GM23338 (cell line): ENCODE measurements around the gene SLC39A11. TPM values are rescaled to one million over a fixed set of nuclear protein-coding genes. Genes with fewer than 3 reads are reported as not detected.

Experiments used
- ATAC-seq: fragments of 200-7000 bp; cut with Tn5 transposase; 3 replicates; pipeline ENCODE4 v1.9.1; 2020
- DNase-seq: peaks from one replicate; pipeline ENCODE4 v3.0.0-alpha.2; 2015; ENCODE audit warnings: low spot score
- H2AFZ ChIP-seq: fragments of 200-600 bp; sonication (generic); 2 replicates; pipeline ENCODE4 v1.8.0; 2016; ENCODE audit warnings: antibody characterized with exemption, mild to moderate bottlenecking, moderate library complexity
- H3F3A ChIP-seq: fragments of 200-600 bp; sonication (generic); replicated peaks from 2 replicates; pipeline ENCODE4 v1.8.0; 2017; ENCODE audit warnings: antibody characterized with exemption, mixed run types, low read depth
- H3K27ac ChIP-seq: fragments of 200-600 bp; sonication (generic); 2 replicates; pipeline ENCODE4 v1.6.1; 2016; ENCODE audit warnings: low read depth
- H3K27me3 ChIP-seq: fragments of 200-600 bp; sonication (generic); 2 replicates; pipeline ENCODE4 v1.8.0; 2016; ENCODE audit warnings: mild to moderate bottlenecking, mixed run types, moderate library complexity; ENCODE audit not compliant: insufficient read depth
- H3K36me3 ChIP-seq: fragments of 200-600 bp; sonication (generic); 2 replicates; pipeline ENCODE4 v1.8.0; 2016; ENCODE audit warnings: mild to moderate bottlenecking; ENCODE audit not compliant: insufficient read depth
- H3K4me1 ChIP-seq: fragments of 200-600 bp; sonication (generic); 2 replicates; pipeline ENCODE4 v1.8.0; 2016; ENCODE audit warnings: mild to moderate bottlenecking, moderate library complexity; ENCODE audit not compliant: insufficient read depth
- H3K4me2 ChIP-seq: fragments of 200-600 bp; sonication (generic); 2 replicates; pipeline ENCODE4 v1.7.1; 2017; ENCODE audit warnings: mixed run types
- H3K4me3 ChIP-seq: fragments of 200-600 bp; sonication (generic); 2 replicates; pipeline ENCODE4 v1.6.1; 2016; ENCODE audit warnings: mixed run types
- H3K79me2 ChIP-seq: fragments of 200-600 bp; sonication (generic); replicated peaks from 2 replicates; pipeline ENCODE4 v1.8.0; 2017; ENCODE audit warnings: mild to moderate bottlenecking; ENCODE audit not compliant: insufficient read depth
- H3K9me2 ChIP-seq: fragments of 200-600 bp; sonication (generic); 2 replicates; pipeline ENCODE4 v1.8.0; 2017; ENCODE audit not compliant: insufficient read depth
- H4K20me1 ChIP-seq: fragments of 200-600 bp; sonication (generic); replicated peaks from 2 replicates; pipeline ENCODE4 v1.8.0; 2017; ENCODE audit warnings: mild to moderate bottlenecking; ENCODE audit not compliant: insufficient read depth
- H3K27ac Mint-ChIP-seq: 2 replicates; pipeline ENCODE4 v1.8.0; 2020; ENCODE audit warnings: inconsistent platforms, mild to moderate bottlenecking, moderate library complexity, mixed read lengths
- H3K27me3 Mint-ChIP-seq: 3 replicates; pipeline ENCODE4 v1.8.0; 2022; ENCODE audit warnings: low read depth, mild to moderate bottlenecking, moderate library complexity, mixed read lengths, inconsistent platforms; ENCODE audit not compliant: insufficient read depth, poor library complexity
- H3K36me3 Mint-ChIP-seq: 3 replicates; pipeline ENCODE4 v1.8.0; 2021; ENCODE audit warnings: low read depth, mild to moderate bottlenecking, inconsistent platforms, moderate library complexity, mixed read lengths
- H3K4me1 Mint-ChIP-seq: 3 replicates; pipeline ENCODE4 v1.8.0; 2020; ENCODE audit warnings: mild to moderate bottlenecking, inconsistent platforms, mixed read lengths
- H3K4me3 Mint-ChIP-seq: 3 replicates; pipeline ENCODE4 v1.8.0; 2021; ENCODE audit warnings: moderate library complexity, mild to moderate bottlenecking, inconsistent platforms, mixed read lengths
- H3K9me3 Mint-ChIP-seq: 3 replicates; pipeline ENCODE4 v1.8.0; 2020; ENCODE audit warnings: moderate library complexity, mild to moderate bottlenecking, inconsistent platforms, mixed read lengths
- ETS1 ChIP-seq: IDR thresholded peaks from 2 replicates; pipeline ENCODE4 v1.6.1; 2016; ENCODE audit warnings: antibody characterized with exemption
- EZH2 ChIP-seq: fragments of 200-600 bp; sonication (generic); IDR thresholded peaks from one replicate; pipeline ENCODE4 v1.8.0; 2017; ENCODE audit warnings: antibody characterized with exemption, mild to moderate bottlenecking, low read depth; ENCODE audit not compliant: unreplicated experiment
- EZH2phosphoT487 ChIP-seq: fragments of 200-600 bp; sonication (generic); IDR thresholded peaks from one replicate; pipeline ENCODE4 v1.8.1; 2018; ENCODE audit warnings: antibody characterized with exemption; ENCODE audit not compliant: unreplicated experiment
- JUNB ChIP-seq: IDR thresholded peaks from one replicate; pipeline ENCODE4 v1.6.1; 2016; ENCODE audit warnings: antibody characterized with exemption; ENCODE audit not compliant: unreplicated experiment
- NANOG ChIP-seq: IDR thresholded peaks from 2 replicates; pipeline ENCODE4 v1.6.1; 2016; ENCODE audit warnings: antibody characterized with exemption, borderline replicate concordance
- POLR2AphosphoS5 ChIP-seq: IDR thresholded peaks from 2 replicates; pipeline ENCODE4 v1.6.1; 2016; ENCODE audit warnings: antibody characterized with exemption, low read depth
- STAT1 ChIP-seq: IDR thresholded peaks from one replicate; pipeline ENCODE4 v1.6.1; 2016; ENCODE audit warnings: antibody characterized with exemption; ENCODE audit not compliant: unreplicated experiment
- ZNF114 ChIP-seq: fragments of 250-450 bp; sonication (Bioruptor Pico); IDR thresholded peaks from 2 replicates; pipeline ENCODE4 v1.5.0; 2020; ENCODE audit warnings: mild to moderate bottlenecking, moderate library complexity
- ZNF331 ChIP-seq: fragments of 250-450 bp; sonication (Bioruptor Pico); IDR thresholded peaks from 2 replicates; pipeline ENCODE4 v1.5.0; 2020; ENCODE audit warnings: low read depth, mild to moderate bottlenecking, moderate library complexity
- polyA plus RNA-seq: library from polyadenylated mRNA; unstranded; fragments of >200 nt; fragmentation: Nextera tagmentation; extraction: Ambion mirVana; gene quantifications from 2 replicates; pipeline ENCODE4 v1.2.1, GENCODE V29; 2016
- total RNA-seq: library from RNA; depleted of rRNA; stranded (reverse); fragments of >200 nt; shearing (Covaris generic); gene quantifications from 2 replicates; pipeline ENCODE4 v1.2.3, GENCODE V29; 2014
- TF ChIP-seq, protein P1 (sequence below): fragments of 250-450 bp; sonication (Bioruptor Pico); IDR thresholded peaks from 2 replicates; pipeline ENCODE4 v1.5.0; 2020; ENCODE audit warnings: mild to moderate bottlenecking, moderate library complexity
- TF ChIP-seq, protein P2 (sequence below): IDR thresholded peaks from one replicate; pipeline ENCODE4 v1.6.1; 2018; ENCODE audit warnings: antibody characterized with exemption; ENCODE audit not compliant: unreplicated experiment

SLC39A11 gene
- total and polyA plus RNA-seq, 2 experiments from 2014 or later, result 10.8 to 18.1 TPM

GRCh38 chr17:72643575-72644216, 448.8 kb downstream of the SLC39A11 start:
- no peaks in the 10 kb centered on the region for H3K79me2 ChIP-seq
- ATAC-seq (no peak), DNase-seq (no peak)
- H3K4me3 Mint-ChIP-seq, result no peak overlapping the region
- no peaks in the 10 kb centered on the region for H3K36me3 ChIP-seq
- H3K4me3 ChIP-seq, result no peak overlapping the region
- H3K27ac Mint-ChIP-seq, result no peak overlapping the region
- no peaks in the 10 kb centered on the region for H3K27me3 ChIP-seq
- H3K27ac ChIP-seq, result no peak overlapping the region
- H3K4me1 Mint-ChIP-seq, result no peaks in the 10 kb centered on the region; the same call in 2 of the 3 replicates
- no peak overlapping the region for H2AFZ ChIP-seq
- no peak overlapping the region for H3K4me2 ChIP-seq
- H4K20me1 ChIP-seq, result no peaks in the 10 kb centered on the region
- H3F3A ChIP-seq, result no peaks in the 10 kb centered on the region
- H3K4me1 ChIP-seq, result no peaks in the 10 kb centered on the region
- no peak for TF ChIP-seq EZH2phosphoT487
- no peak for TF ChIP-seq JUNB
- no peak for TF ChIP-seq STAT1
- no peak for TF ChIP-seq NANOG
- no peak for TF ChIP-seq ETS1
- TF ChIP-seq ZNF114, result no peak
- no peak for TF ChIP-seq POLR2AphosphoS5
- no peak for TF ChIP-seq ZNF331
- 0 out of 2 replicates have a peak, but pooled peaks cover 4% of the 10 kb centered on the region for H3K9me2 ChIP-seq
- no peaks in the 10 kb centered on the region for H3K9me3 Mint-ChIP-seq
- H3K36me3 Mint-ChIP-seq, result no peaks in the 10 kb centered on the region
- peaks cover 6% of the 10 kb centered on the region for H3K27me3 Mint-ChIP-seq

DNA sequence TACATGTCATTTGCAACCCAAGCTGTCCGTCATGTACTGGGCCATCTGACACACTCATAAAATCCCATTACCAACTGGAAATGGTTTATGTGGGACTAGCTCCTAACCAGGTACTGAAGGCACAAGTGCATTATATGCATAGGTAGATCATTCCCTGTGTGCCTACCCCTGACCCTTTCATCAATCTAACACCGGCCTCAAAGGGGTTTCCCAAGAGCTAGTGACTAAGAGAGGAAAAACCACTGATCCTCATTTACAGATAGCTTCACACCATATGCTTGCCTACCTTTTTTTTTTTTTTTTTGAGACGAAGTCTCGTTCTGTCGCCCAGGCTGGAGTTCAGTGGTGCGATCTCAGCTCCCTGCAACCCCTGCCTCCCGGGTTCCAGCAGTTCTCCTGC, 449.8 kb downstream of the SLC39A11 start:
- no peaks in the 10 kb centered on the region; the same call in 2 of the 3 replicates for H3K4me1 Mint-ChIP-seq
- no peaks in the 10 kb centered on the region for H3K27me3 ChIP-seq
- no peak overlapping the region for H3K27ac Mint-ChIP-seq
- TF ChIP-seq EZH2, result no peak
- TF ChIP-seq, protein P1, sequence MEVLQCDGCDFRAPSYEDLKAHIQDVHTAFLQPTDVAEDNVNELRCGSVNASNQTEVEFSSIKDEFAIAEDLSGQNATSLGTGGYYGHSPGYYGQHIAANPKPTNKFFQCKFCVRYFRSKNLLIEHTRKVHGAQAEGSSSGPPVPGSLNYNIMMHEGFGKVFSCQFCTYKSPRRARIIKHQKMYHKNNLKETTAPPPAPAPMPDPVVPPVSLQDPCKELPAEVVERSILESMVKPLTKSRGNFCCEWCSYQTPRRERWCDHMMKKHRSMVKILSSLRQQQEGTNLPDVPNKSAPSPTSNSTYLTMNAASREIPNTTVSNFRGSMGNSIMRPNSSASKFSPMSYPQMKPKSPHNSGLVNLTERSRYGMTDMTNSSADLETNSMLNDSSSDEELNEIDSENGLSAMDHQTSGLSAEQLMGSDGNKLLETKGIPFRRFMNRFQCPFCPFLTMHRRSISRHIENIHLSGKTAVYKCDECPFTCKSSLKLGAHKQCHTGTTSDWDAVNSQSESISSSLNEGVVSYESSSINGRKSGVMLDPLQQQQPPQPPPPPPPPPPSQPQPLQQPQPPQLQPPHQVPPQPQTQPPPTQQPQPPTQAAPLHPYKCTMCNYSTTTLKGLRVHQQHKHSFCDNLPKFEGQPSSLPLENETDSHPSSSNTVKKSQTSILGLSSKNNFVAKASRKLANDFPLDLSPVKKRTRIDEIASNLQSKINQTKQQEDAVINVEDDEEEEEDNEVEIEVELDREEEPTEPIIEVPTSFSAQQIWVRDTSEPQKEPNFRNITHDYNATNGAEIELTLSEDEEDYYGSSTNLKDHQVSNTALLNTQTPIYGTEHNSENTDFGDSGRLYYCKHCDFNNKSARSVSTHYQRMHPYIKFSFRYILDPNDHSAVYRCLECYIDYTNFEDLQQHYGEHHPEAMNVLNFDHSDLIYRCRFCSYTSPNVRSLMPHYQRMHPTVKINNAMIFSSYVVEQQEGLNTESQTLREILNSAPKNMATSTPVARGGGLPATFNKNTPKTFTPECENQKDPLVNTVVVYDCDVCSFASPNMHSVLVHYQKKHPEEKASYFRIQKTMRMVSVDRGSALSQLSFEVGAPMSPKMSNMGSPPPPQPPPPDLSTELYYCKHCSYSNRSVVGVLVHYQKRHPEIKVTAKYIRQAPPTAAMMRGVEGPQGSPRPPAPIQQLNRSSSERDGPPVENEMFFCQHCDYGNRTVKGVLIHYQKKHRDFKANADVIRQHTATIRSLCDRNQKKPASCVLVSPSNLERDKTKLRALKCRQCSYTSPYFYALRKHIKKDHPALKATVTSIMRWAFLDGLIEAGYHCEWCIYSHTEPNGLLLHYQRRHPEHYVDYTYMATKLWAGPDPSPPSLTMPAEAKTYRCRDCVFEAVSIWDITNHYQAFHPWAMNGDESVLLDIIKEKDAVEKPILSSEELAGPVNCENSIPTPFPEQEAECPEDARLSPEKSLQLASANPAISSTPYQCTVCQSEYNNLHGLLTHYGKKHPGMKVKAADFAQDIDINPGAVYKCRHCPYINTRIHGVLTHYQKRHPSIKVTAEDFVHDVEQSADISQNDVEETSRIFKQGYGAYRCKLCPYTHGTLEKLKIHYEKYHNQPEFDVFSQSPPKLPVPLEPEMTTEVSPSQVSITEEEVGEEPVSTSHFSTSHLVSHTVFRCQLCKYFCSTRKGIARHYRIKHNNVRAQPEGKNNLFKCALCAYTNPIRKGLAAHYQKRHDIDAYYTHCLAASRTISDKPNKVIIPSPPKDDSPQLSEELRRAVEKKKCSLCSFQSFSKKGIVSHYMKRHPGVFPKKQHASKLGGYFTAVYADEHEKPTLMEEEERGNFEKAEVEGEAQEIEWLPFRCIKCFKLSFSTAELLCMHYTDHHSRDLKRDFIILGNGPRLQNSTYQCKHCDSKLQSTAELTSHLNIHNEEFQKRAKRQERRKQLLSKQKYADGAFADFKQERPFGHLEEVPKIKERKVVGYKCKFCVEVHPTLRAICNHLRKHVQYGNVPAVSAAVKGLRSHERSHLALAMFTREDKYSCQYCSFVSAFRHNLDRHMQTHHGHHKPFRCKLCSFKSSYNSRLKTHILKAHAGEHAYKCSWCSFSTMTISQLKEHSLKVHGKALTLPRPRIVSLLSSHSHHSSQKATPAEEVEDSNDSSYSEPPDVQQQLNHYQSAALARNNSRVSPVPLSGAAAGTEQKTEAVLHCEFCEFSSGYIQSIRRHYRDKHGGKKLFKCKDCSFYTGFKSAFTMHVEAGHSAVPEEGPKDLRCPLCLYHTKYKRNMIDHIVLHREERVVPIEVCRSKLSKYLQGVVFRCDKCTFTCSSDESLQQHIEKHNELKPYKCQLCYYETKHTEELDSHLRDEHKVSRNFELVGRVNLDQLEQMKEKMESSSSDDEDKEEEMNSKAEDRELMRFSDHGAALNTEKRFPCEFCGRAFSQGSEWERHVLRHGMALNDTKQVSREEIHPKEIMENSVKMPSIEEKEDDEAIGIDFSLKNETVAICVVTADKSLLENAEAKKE (CRISPR knock-in tag), result no peak
- no peak for TF ChIP-seq EZH2phosphoT487
- TF ChIP-seq JUNB, result no peak
- no peak for TF ChIP-seq NANOG
- TF ChIP-seq, protein P2, sequence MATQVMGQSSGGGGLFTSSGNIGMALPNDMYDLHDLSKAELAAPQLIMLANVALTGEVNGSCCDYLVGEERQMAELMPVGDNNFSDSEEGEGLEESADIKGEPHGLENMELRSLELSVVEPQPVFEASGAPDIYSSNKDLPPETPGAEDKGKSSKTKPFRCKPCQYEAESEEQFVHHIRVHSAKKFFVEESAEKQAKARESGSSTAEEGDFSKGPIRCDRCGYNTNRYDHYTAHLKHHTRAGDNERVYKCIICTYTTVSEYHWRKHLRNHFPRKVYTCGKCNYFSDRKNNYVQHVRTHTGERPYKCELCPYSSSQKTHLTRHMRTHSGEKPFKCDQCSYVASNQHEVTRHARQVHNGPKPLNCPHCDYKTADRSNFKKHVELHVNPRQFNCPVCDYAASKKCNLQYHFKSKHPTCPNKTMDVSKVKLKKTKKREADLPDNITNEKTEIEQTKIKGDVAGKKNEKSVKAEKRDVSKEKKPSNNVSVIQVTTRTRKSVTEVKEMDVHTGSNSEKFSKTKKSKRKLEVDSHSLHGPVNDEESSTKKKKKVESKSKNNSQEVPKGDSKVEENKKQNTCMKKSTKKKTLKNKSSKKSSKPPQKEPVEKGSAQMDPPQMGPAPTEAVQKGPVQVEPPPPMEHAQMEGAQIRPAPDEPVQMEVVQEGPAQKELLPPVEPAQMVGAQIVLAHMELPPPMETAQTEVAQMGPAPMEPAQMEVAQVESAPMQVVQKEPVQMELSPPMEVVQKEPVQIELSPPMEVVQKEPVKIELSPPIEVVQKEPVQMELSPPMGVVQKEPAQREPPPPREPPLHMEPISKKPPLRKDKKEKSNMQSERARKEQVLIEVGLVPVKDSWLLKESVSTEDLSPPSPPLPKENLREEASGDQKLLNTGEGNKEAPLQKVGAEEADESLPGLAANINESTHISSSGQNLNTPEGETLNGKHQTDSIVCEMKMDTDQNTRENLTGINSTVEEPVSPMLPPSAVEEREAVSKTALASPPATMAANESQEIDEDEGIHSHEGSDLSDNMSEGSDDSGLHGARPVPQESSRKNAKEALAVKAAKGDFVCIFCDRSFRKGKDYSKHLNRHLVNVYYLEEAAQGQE, result no peak
- TF ChIP-seq ZNF114, result no peak

More for the DNA sequence above, 449.8 kb downstream of the SLC39A11 start:
- H3F3A ChIP-seq, result no peaks in the 10 kb centered on the region
- no peaks in the 10 kb centered on the region for H3K36me3 ChIP-seq
- no peaks in the 10 kb centered on the region for H3K9me3 Mint-ChIP-seq
- no peaks in the 10 kb centered on the region for H3K79me2 ChIP-seq
- ATAC-seq (no peak), DNase-seq (no peak)
- 0 out of 2 replicates have a peak, but pooled peaks cover 4% of the 10 kb centered on the region for H3K9me2 ChIP-seq
- no peaks in the 10 kb centered on the region for H4K20me1 ChIP-seq
- no peak overlapping the region for H3K4me2 ChIP-seq
- H3K27me3 Mint-ChIP-seq, result peaks cover 6% of the 10 kb centered on the region
- H3K36me3 Mint-ChIP-seq, result no peaks in the 10 kb centered on the region
- H3K4me1 ChIP-seq, result no peaks in the 10 kb centered on the region
- H2AFZ ChIP-seq, result no peak overlapping the region
- no peak overlapping the region for H3K4me3 ChIP-seq
- H3K27ac ChIP-seq, result no peak overlapping the region
- no peak overlapping the region for H3K4me3 Mint-ChIP-seq
